Ammon's horn (tissue), 1 donor: ENCODE results near the gene FRMD8.
A peak's percentile ranks its signal among the peaks of the same experiment; 100 is the strongest.

ENCODE experiments used
- DNase-seq: peaks from one replicate; pipeline ENCODE4 v3.0.0-alpha.2; 2016; ENCODE audit warnings: low spot score

The FRMD8 gene, protein sequence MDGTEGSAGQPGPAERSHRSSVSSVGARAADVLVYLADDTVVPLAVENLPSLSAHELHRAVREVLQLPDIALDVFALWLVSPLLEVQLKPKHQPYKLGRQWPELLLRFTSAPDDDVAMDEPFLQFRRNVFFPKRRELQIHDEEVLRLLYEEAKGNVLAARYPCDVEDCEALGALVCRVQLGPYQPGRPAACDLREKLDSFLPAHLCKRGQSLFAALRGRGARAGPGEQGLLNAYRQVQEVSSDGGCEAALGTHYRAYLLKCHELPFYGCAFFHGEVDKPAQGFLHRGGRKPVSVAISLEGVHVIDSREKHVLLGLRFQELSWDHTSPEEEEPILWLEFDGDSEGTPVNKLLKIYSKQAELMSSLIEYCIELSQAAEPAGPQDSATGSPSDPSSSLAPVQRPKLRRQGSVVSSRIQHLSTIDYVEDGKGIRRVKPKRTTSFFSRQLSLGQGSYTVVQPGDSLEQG

DNA sequence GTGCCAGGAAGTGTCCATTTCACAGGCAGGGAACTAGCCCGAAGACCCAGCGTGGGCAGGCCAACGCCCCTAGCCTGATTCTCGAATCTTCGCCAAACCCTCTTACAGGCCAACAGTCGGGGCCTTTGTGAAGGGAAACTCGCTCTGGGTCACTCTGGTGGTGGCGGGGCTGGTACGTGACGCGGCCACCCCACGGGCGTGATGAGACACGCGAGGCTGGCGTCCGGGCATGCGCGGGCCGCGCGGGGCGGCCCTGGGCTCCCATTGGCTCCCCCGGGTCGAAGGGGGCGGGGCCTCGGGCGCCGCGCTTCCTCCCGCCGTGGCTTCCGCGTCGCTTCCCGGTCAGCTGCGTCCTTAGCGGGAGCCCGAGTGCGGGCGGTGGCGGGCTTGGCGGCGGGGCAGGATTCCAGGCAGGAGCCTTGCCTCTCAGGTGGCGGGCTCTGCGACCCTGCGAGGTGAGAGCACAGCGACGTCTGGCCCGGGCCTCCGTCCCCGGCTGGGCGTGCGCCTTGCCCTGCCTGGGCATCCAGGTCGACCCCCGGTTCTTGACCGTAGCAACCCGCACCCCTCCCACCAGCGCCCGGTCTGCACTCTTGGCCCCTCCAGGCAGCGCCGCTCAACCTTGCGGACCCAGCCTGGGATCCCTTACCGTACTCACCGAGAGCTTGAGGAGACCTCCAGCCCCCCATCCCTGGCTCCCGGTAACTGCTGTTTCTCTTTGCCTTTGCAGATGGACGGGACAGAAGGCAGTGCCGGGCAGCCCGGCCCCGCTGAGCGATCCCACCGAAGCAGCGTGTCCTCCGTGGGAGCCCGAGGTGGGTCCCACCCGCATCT is at the start of gene FRMD8:
Gene FRMD8 (plus strand): TSS at position 331 of the 834 bp plus-strand sequence. CDS start 400 bp downstream, at position 731.
- peak; percentile 89 for DNase-seq

- DNase-seq: no peak
These were observed 47.8 kb upstream of the FRMD8 start for GRCh38 chr11:65338676-65339075.

DNA sequence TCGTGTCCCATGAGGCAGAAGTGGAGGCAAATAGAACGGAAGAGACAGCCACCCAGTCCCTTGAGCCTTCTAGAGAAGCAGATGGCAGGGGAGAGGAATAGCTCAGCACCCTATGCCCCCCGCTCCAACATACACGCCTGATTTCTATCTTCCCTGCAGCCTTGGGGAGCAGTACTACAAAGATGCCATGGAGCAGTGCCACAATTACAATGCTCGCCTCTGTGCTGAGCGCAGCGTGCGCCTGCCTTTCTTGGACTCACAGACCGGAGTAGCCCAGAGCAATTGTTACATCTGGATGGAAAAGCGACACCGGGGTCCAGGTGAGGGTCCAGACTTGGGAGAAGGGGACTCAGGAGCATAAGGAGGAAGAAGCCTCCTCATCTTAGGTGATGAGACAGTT is 46.2 kb upstream of the FRMD8 start:
- peak; percentile 51 for DNase-seq

GRCh38 chr11:65341856-65342255 is 44.6 kb upstream of the FRMD8 start:
- no peak for DNase-seq

DNA sequence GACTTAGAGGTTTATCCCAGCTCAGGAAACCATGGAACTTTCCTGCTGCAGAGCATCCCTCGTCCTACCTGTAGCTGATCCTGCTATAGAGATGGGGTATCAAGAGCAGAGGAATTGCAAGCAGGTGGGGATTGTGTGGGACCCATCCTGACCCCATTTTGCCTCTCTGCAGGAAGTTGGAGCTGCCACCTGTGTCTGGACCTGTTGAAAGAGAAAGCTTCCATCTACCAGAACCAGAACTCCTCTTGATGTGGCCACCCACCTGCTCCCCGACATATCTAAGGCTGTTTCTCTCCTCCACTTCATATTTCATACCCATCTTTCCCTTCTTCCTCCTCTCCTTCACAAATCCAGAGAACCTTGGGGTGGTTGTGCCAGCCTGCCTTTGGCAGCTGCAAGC is 34.9 kb upstream of the FRMD8 start:
- DNase-seq: no peak

GRCh38 chr11:65352783-65353182 is 33.7 kb upstream of the FRMD8 start:
- DNase-seq: no peak

GRCh38 chr11:65353376-65353775 is 33.1 kb upstream of the FRMD8 start:
- DNase-seq: no peak

DNA sequence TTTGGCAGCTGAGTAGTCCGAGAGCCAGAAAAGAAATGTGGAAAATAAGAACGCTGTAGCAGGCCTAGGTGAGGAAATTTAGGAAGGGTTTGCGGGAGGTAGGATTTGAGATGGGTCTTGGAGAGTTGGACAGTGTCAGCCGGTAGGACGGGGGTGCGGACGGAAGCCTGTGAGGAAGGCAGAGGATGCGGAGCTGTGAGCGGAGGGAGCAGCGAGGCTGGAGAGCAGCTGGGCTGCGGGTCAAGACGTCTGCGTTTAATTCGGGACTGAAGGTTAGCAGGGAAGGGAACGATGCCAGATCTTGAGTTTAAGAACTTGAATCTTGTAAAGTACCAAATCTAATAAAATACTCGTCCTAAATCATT is 32.6 kb upstream of the FRMD8 start:
- no peak for DNase-seq

GRCh38 chr11:65354265-65355012 is 32.0 kb upstream of the FRMD8 start, which contains the start of gene TIGD3:
TIGD3 (plus strand) TSS chr11:65354751; CDS start chr11:65355809, 1,058 bp downstream.
- peak; percentile 98 for DNase-seq

DNA sequence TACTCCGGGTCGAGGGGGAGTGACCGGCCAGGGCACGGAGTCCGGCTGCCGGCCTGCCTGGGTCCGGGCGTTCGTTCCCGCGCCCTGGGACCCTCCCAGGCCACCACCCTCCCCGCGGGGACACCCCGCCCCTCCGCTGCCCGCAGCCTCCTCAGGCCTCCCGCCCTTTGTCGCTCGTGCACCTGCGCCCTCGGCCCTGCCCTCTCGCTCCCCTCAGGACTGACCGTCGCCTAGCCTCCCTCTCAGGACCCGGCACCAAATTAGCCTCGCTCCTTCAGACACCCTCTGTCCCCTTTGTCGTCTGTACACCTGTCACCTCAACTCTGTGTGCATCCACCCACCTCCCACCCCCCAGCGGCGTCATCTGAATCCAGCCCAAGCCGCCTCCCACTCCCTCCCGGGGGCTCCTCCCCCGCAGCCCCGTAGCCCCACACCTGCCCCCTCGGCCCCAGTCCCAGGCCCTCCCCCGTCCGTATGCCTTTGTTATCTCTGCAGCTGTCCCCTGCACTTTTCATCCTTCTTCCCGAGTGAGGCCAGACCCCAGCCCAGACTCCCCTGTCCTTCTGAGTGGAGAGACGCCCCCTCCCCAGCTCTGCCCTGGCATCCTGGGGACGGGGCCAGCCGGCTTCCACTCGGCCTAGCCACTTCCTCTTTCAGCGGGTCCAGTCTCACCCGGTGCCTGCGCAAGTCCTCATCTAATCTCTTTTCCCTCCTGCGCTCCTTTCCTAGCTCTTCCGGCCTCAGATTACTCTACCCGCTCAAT is 31.2 kb upstream of the FRMD8 start:
- peak; percentile 35 for DNase-seq

DNA sequence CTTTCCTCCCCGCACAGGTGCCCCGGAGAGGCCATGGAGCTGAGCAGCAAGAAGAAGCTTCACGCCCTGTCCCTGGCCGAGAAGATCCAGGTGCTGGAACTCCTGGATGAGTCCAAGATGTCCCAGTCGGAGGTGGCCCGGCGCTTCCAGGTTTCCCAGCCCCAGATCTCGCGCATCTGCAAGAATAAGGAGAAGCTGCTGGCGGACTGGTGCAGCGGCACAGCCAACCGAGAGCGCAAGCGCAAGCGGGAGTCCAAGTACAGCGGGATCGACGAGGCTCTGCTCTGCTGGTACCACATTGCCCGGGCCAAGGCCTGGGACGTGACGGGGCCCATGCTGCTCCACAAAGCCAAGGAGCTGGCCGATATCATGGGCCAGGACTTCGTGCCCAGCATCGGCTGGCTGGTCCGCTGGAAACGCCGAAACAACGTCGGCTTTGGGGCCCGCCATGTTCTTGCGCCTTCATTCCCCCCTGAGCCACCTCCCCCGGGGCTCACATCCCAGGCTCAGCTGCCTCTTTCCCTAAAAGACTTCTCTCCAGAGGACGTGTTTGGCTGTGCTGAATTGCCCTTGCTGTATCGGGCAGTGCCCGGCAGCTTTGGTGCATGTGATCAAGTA is 30.6 kb upstream of the FRMD8 start:
- no peak for DNase-seq

DNA sequence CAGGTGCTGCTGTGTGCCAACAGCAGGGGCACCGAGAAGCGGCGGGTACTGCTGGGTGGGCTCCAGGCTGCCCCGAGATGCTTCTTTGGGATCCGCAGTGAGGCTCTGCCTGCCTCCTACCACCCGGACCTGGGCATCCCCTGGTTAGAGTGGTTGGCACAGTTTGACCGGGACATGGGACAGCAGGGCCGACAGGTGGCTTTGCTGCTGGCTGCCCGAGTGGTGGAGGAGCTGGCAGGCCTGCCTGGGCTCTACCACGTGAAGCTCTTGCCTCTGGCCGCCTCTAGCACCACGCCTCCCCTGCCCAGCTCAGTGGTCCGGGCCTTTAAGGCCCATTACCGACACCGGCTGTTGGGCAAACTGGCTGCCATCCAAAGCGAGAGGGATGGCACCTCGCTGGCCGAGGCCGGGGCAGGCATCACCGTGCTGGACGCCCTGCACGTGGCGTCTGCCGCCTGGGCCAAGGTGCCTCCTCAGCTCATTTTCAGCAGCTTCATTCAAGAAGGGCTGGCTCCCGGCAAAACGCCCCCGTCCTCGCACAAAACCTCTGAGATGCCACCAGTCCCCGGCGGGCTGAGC is 30.0 kb upstream of the FRMD8 start:
- no peak for DNase-seq

GRCh38 chr11:65357856-65358356 is 28.5 kb upstream of the FRMD8 start:
- no peak for DNase-seq

DNA sequence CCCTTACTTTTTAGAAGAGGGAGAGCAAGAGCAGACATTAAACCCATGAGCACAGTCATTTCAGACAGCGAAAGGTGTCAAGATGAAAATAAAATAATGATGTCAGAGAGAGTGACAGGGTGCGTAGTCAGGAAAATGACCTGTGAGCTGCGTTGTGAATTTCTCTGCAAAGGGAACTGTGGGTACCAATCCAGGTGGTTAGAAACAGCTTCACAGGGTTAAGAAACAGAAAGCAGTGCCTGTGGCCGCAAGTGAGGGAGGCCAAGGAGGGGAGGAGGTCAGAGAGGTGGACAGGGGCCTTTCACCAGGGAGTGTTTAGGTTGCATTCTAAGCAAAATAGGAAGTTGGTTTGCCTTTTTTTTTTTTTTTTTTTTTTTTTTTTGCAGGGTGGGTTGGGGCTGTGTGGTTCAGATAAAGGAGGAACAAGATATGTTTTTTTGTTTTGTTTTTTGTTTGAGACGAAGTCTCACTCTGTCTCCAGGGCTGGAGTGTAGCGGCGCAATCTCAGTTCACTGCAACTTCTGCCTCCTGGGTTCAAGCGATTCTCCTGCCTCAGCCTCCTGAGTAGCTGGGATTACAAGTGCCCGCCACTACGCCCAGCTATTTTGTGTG is 24.0 kb upstream of the FRMD8 start:
- DNase-seq: no peak

GRCh38 chr11:65362966-65363365 is 23.5 kb upstream of the FRMD8 start:
- no peak for DNase-seq

DNA sequence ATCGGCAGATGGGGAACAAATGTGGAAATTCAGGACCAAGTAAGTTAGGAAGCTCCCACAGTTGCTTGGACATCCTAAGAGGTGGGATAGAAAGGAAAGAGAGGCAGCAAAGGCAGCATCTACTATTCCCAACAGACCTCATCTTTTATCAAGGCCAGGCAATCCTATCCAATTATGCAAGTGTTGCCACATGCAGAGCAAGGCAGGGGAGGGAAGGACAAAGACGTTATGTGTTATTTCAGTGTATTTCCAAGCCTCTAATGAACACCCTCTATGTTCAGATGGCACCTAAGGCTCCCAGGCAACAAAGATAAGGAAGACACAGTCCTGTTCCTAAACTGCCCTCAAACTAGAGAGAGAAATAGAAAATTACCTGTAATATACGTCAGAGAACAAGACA is 22.7 kb upstream of the FRMD8 start:
- no peak for DNase-seq

- DNase-seq: peak; percentile 86
These were observed 20.1 kb upstream of the FRMD8 start for GRCh38 chr11:65366340-65366773.

DNA sequence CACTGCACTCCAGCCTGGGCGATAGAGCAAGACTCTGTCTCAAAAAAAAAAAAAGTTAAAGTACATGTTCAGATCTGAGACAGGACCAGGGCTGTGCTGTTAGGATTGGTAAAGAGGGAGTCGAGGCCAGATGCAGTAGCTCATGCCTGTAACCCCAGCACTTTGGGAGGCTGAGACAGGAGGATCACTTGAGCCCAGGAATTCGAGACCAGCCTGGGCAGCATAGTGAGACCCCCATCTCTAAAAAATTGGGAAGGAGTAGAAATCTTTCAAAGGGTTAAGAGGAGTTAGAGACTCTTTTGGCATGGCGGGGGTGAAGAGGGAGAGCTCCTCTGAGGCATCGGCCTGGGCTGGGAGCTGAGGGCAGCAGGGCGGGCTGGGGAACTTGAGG is 15.8 kb upstream of the FRMD8 start:
- DNase-seq: no peak

- DNase-seq: no peak
These were observed 12.4 kb upstream of the FRMD8 start for GRCh38 chr11:65373839-65374580.
